Measurements from ENCODE around the gene NPEPL1. TPM values are rescaled to one million over a fixed set of nuclear protein-coding genes. Genes with fewer than 3 reads are reported as not detected.

Gene NPEPL1
- total RNA-seq, 2 donors from 2014 or later, result 31.4 to 38.2 TPM

GRCh38 chr20:58719258-58719657 lies 26.7 kb downstream of the NPEPL1 start:
- Histone ChIP-seq H3K9me3 (no peaks in the 10 kb centered on the region), H3K27ac (no peak overlapping the region), H3K4me1 (no peaks in the 10 kb centered on the region), H3K27me3 (no peaks in the 10 kb centered on the region), H3K36me3 (replicated peaks in 1 of 2; ENCODE audit: insufficient read depth in 1 of 2, low read depth in 2 of 2) (no peaks in the 10 kb centered on the region), H3K4me3 (no peak overlapping the region)
- intact Hi-C loops (cut with DNase I), result no loop called here
- DNase-seq (peak in 1 of 4 donors; percentile 8), ATAC-seq (no peak)
- no peak for TF ChIP-seq CTCF (IDR thresholded peaks at IDR 0.05)
- no peak for TF ChIP-seq POLR2A (IDR thresholded peaks at IDR 0.05)
- WGBS, 2 donors, result 76 to 78% methylated on average over 5 to 7 of the region's 7 CpGs

GRCh38 chr20:58719971-58720371 lies 27.4 kb downstream of the NPEPL1 start:
- Histone ChIP-seq H3K4me3 (no peak overlapping the region), H3K36me3 (replicated peaks in 1 of 2; ENCODE audit: insufficient read depth in 1 of 2, low read depth in 2 of 2) (no peaks in the 10 kb centered on the region), H3K27me3 (no peaks in the 10 kb centered on the region), H3K27ac (no peak overlapping the region), H3K4me1 (no peaks in the 10 kb centered on the region), H3K9me3 (no peaks in the 10 kb centered on the region)
- TF ChIP-seq CTCF (IDR thresholded peaks at IDR 0.05), result no peak
- DNase-seq (peak in 1 of 4 donors; percentile 10), ATAC-seq (no peak)
- intact Hi-C loops (cut with DNase I), result no loop called here
- WGBS, 2 donors, result 9 to 10% methylated on average over 6 of the region's 6 CpGs

GRCh38 chr20:58720890-58721289 lies 28.3 kb downstream of the NPEPL1 start:
- intact Hi-C loops (cut with DNase I), result no loop called here
- 85 to 93% methylated on average over 14 of the region's 14 CpGs for WGBS, 2 donors
- Histone ChIP-seq H3K27me3 (no peaks in the 10 kb centered on the region), H3K4me1 (no peaks in the 10 kb centered on the region), H3K4me3 (no peak overlapping the region), H3K27ac (no peak overlapping the region), H3K9me3 (no peaks in the 10 kb centered on the region), H3K36me3 (replicated peaks in 1 of 2; ENCODE audit: insufficient read depth in 1 of 2, low read depth in 2 of 2) (no peaks in the 10 kb centered on the region)
- DNase-seq, result no peak
- ATAC-seq, result no peak
- TF ChIP-seq CTCF (IDR thresholded peaks at IDR 0.05) (no peak), POLR2A (IDR thresholded peaks at IDR 0.05) (no peak)

GRCh38 chr20:58721951-58722778 lies 29.6 kb downstream of the NPEPL1 start:
- 50 to 58% methylated on average over 17 to 22 of the region's 22 CpGs for WGBS, 2 donors
- Histone ChIP-seq H3K27me3 (no peaks in the 10 kb centered on the region), H3K9me3 (no peaks in the 10 kb centered on the region), H3K4me1 (no peaks in the 10 kb centered on the region), H3K4me3 (no peak overlapping the region), H3K36me3 (replicated peaks in 1 of 2; ENCODE audit: insufficient read depth in 1 of 2, low read depth in 2 of 2) (no peaks in the 10 kb centered on the region), H3K27ac (no peak overlapping the region)
- DNase-seq (peak in 3 of 4 donors; percentile 6 to 32 (median 8)), ATAC-seq (no peak)
- intact Hi-C loops (cut with DNase I), result no loop called here
- TF ChIP-seq POLR2A (IDR thresholded peaks at IDR 0.05) (no peak), CTCF (IDR thresholded peaks at IDR 0.05) (no peak)
